SK-MEL-5 (cell line): ENCODE data around the gene TSEN15. TPM values are rescaled to one million over a fixed set of nuclear protein-coding genes. Genes with fewer than 3 reads are reported as not detected.
A peak's percentile ranks its signal among the peaks of the same experiment; 100 is the strongest.

Experiments
- DNase-seq: peaks from one replicate; pipeline ENCODE4 v3.0.0-alpha.2; 2016; ENCODE audit warnings: low read depth, low spot score
- in situ Hi-C: cut with HindIII; loops from 2 replicates; pipeline ENCODE4 v1.10.0; 2016; ENCODE audit warnings: low sequenced_read_pairs, high pct_unique_total_duplicates, low pct_unique_long_range_greater_than_20kb
- total RNA-seq: library from RNA; depleted of rRNA; stranded (reverse); fragments of >200 nt; shearing (Covaris generic); gene quantifications from 2 replicates; pipeline ENCODE4 v1.2.3, GENCODE V29; 2014; rRNA removed

Gene TSEN15
- total RNA-seq, 1 experiment from 2014 or later = 83.2 TPM

GRCh38 chr1:184114818-184115398 lies 63.4 kb downstream of the TSEN15 start:
- in situ Hi-C loops = no loop called here

GRCh38 chr1:184116287-184116686 lies 64.8 kb downstream of the TSEN15 start:
- peak; percentile 69 for DNase-seq
- in situ Hi-C loops = no loop called here

More at GRCh38 chr1:184114818-184115398, 63.4 kb downstream of the TSEN15 start:
- DNase-seq = no peak

- in situ Hi-C loops = no loop called here
- DNase-seq = peak; percentile 11
Measured at GRCh38 chr1:184118046-184118445, 66.5 kb downstream of the TSEN15 start.

Other genes starting within 250 kb of the TSEN15 start
- gene RGL1, start 246.6 kb upstream of the TSEN15 start, total RNA-seq = 5.9 and 6.0 TPM in 2 replicates
- gene COLGALT2, start 14.0 kb upstream of the TSEN15 start, total RNA-seq = 11.7 and 12.2 TPM in 2 replicates